HepG2 (cell line): ENCODE measurements around the gene SMAD3. TPM values are rescaled to one million over a fixed set of nuclear protein-coding genes. Genes with fewer than 3 reads are reported as not detected.

Source experiments
- BRD4 ChIP-seq: sonication (generic); formaldehyde crosslinking; IDR thresholded peaks from 2 replicates; pipeline ENCODE4 v1.4.0; 2020; ENCODE audit warnings: missing genetic modification reagents
- ELF3 ChIP-seq: IDR thresholded peaks from 2 replicates; pipeline ENCODE4 v1.6.1; 2016; ENCODE audit warnings: missing genetic modification reagents, missing compliant biosample characterization
- EZH2 ChIP-seq: conservative IDR thresholded peaks from 2 replicates; pipeline ENCODE4 v1.6.1; 2012; ENCODE audit warnings: mild to moderate bottlenecking, low read depth, low read length, moderate library complexity
- GTF2F1 ChIP-seq: fragments of 150-350 bp; IDR thresholded peaks from 2 replicates; pipeline ENCODE4 v1.6.1; 2014; ENCODE audit warnings: low read length
- HNF4G ChIP-seq, 2 experiments: sonication (generic) in 1 of 2; formaldehyde crosslinking in 1 of 2; IDR thresholded peaks; 2 replicates each; pipeline versions ENCODE4 v1.4.0 to v1.6.1; 2011 to 2020; ENCODE audit warnings: borderline replicate concordance in 2 of 2, low read depth in 2 of 2, mild to moderate bottlenecking in 2 of 2, low read length in 1 of 2, missing genetic modification reagents in 1 of 2, moderate library complexity in 1 of 2
- JDP2 ChIP-seq: sonication (generic); formaldehyde crosslinking; IDR thresholded peaks from 2 replicates; pipeline ENCODE4 v1.8.1; 2022; ENCODE audit warnings: missing genetic modification reagents, borderline replicate concordance
- KLF11 ChIP-seq: IDR thresholded peaks from 2 replicates; pipeline ENCODE4 v1.6.1; 2016; ENCODE audit warnings: missing compliant biosample characterization
- MLLT10 ChIP-seq: sonication (generic); formaldehyde crosslinking; IDR thresholded peaks from 2 replicates; pipeline ENCODE4 v1.4.0; 2020; ENCODE audit warnings: missing genetic modification reagents
- MXD4 ChIP-seq: IDR thresholded peaks from 2 replicates; pipeline ENCODE4 v1.6.1; 2016; ENCODE audit warnings: mild to moderate bottlenecking, missing biosample characterization, missing genetic modification reagents
- NPAS2 ChIP-seq: sonication (generic); formaldehyde crosslinking; IDR thresholded peaks from 2 replicates; pipeline ENCODE4 v1.8.0; 2022; ENCODE audit warnings: mild to moderate bottlenecking, missing genetic modification reagents, borderline replicate concordance
- PPARG ChIP-seq: conservative IDR thresholded peaks from 2 replicates; pipeline ENCODE4 v1.6.1; 2016; ENCODE audit warnings: missing biosample characterization, missing genetic modification reagents
- SMAD1 ChIP-seq: sonication (generic); formaldehyde crosslinking; IDR thresholded peaks from 2 replicates; pipeline ENCODE4 v1.4.0; 2020; ENCODE audit warnings: missing genetic modification reagents, low read depth, mild to moderate bottlenecking, borderline replicate concordance
- SNAPC2 ChIP-seq: sonication (generic); formaldehyde crosslinking; IDR thresholded peaks from 2 replicates; pipeline ENCODE4 v1.8.1; 2022; ENCODE audit warnings: mild to moderate bottlenecking, missing genetic modification reagents
- ZFP1 ChIP-seq: IDR thresholded peaks from 2 replicates; pipeline ENCODE4 v1.6.1; 2016
- ZKSCAN8 ChIP-seq: IDR thresholded peaks from 2 replicates; pipeline ENCODE4 v1.6.1; 2016; ENCODE audit warnings: borderline replicate concordance, missing genetic modification reagents, missing compliant biosample characterization
- ZNF367 ChIP-seq: sonication (generic); formaldehyde crosslinking; IDR thresholded peaks from 2 replicates; pipeline ENCODE4 v1.4.0; 2020; ENCODE audit warnings: missing genetic modification reagents, borderline replicate concordance
- ZNF430 ChIP-seq: sonication (generic); formaldehyde crosslinking; IDR thresholded peaks from 2 replicates; pipeline ENCODE4 v1.9.0; 2021; ENCODE audit warnings: mild to moderate bottlenecking, missing genetic modification reagents
- ZNF557 ChIP-seq: sonication (generic); formaldehyde crosslinking; IDR thresholded peaks from 2 replicates; pipeline ENCODE4 v1.4.0; 2020; ENCODE audit warnings: missing genetic modification reagents
- ZNF614 ChIP-seq: IDR thresholded peaks from 2 replicates; pipeline ENCODE4 v1.6.1; 2018; ENCODE audit warnings: missing biosample characterization, missing genetic modification reagents, inconsistent platforms, borderline replicate concordance
- ZNF709 ChIP-seq: sonication (generic); formaldehyde crosslinking; IDR thresholded peaks from 2 replicates; pipeline ENCODE4 v1.5.0; 2020; ENCODE audit warnings: mild to moderate bottlenecking, missing genetic modification reagents
- ZNF83 ChIP-seq: sonication (generic); formaldehyde crosslinking; IDR thresholded peaks from 2 replicates; pipeline ENCODE4 v1.4.0; 2020; ENCODE audit warnings: missing genetic modification reagents, mild to moderate bottlenecking, borderline replicate concordance
- polyA plus RNA-seq, 8 experiments: library from polyadenylated mRNA; depleted of rRNA in 3 of 8; stranded (reverse) in 7 of 8; unstranded in 1 of 8; fragments of >200 nt; fragmentation: Illumina TruSeq in 4 of 8; extraction: Trizol in 4 of 8; gene quantifications; 2 replicates each; pipeline versions ENCODE4 v1.2.1 to v1.2.3, GENCODE V29; 2011 to 2016; ENCODE audit warnings: low read depth in 4 of 8, missing spikeins in 1 of 8, mixed read lengths in 1 of 8; ENCODE audit not compliant: insufficient read depth in 1 of 8
- total RNA-seq, 5 experiments: library from RNA; depleted of rRNA; stranded (reverse); fragments of >200 nt; fragmentation: Illumina TruSeq; extraction: Trizol; gene quantifications; 2 replicates each; pipeline ENCODE4 v1.2.3, GENCODE V29; 2016; ENCODE audit warnings: low read depth in 1 of 5
- TF ChIP-seq, protein P1 (sequence below): sonication (generic); formaldehyde crosslinking; IDR thresholded peaks from 2 replicates; pipeline ENCODE4 v1.5.0; 2020; ENCODE audit warnings: missing genetic modification reagents
- TF ChIP-seq, protein P2 (sequence below): sonication (generic); formaldehyde crosslinking; IDR thresholded peaks from 2 replicates; pipeline ENCODE4 v1.4.0; 2020; ENCODE audit warnings: missing genetic modification reagents
- TF ChIP-seq, protein P3 (sequence below): sonication (generic); formaldehyde crosslinking; conservative IDR thresholded peaks from 2 replicates; pipeline ENCODE4 v1.5.0; 2020; ENCODE audit warnings: missing genetic modification reagents
- TF ChIP-seq, protein P4 (sequence below): sonication (generic); formaldehyde crosslinking; IDR thresholded peaks from 2 replicates; pipeline ENCODE4 v1.8.1; 2023; ENCODE audit warnings: mild to moderate bottlenecking, missing genetic modification reagents

The SMAD3 gene
- total and polyA plus RNA-seq, 2 of the 13 experiments (the other 11 are each of a cell fraction or from before 2014, with no cell fraction given): 8.6 to 56.3 TPM

DNA sequence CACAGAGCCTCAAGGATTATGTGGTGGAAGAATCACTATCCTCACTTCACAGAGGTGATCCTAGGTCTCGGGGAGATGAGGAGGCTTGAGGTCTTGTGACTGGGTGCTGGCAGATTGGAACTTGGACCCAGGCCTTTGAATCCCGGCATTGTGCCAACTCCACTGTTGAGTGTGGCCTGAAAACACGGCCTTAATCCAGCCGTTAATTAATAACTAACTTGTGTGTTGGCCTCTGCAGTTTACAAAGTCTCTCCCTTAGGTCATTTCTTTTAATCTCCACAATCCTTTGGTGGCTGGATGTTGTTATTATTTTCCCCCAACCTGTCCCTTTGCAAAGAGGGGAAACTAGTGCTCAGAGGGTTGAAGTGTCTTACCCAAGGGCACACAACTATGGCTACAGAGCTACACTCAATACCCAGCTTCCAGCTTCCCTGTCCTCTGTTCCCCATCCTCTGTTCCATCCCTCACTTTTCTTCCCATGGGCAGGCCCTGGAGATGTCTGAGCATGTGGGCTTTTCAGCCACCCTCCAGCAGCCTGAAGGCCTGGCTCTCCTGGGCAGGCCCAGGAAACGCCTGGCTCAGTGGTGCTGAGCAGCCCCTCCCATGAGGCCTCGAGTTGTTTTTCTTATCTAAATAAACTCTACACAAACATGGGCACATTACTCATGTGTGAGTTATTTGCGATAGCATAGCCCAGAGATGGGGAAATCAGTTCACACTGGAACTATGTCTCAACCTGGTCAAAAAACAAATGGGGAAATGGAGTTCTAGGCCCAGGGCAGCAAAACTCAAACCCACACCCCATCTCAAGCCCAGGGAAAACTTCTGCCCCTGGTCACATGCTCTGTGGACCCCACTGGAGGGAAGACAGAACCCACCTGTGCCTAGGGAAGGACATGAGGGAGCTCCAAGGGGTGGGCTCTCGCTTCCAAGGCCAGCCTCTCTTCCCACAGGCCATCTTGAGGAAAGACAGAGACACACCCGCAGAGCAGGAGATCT is 16.8 kb upstream of the SMAD3 start (continued):
- TF ChIP-seq PPARG (CRISPR knock-in tag) (no peak), MLLT10 (CRISPR knock-in tag) (no peak), KLF11 (no peak), ELF3 (CRISPR knock-in tag) (peak; percentile 56; the same call in 1 of the 2 replicates), ZNF83 (CRISPR knock-in tag) (no peak), SMAD1 (CRISPR knock-in tag) (no peak; the same call in 1 of the 2 replicates), GTF2F1 (no peak), ZNF430 (no peak), ZNF557 (CRISPR knock-in tag) (no peak), HNF4G (IDR thresholded peaks at IDR 0.05; ENCODE audit: borderline replicate concordance, low read depth, low read length) (peak; percentile 84), HNF4G (CRISPR knock-in tag; IDR thresholded peaks at IDR 0.05; ENCODE audit: borderline replicate concordance, low read depth) (peak; percentile 78; the same call in 1 of the 2 replicates), EZH2 (no peak), MXD4 (CRISPR knock-in tag) (0 out of 2 replicates have a peak, but pooled peaks have one; percentile 32), ZFP1 (CRISPR knock-in tag) (peak; percentile 55; the same call in 1 of the 2 replicates), ZNF709 (CRISPR knock-in tag) (peak; percentile 81), ZNF367 (CRISPR knock-in tag) (no peak), BRD4 (CRISPR knock-in tag) (peak; percentile 74), ZNF614 (peak; percentile 55), SNAPC2 (CRISPR knock-in tag) (no peak), ZKSCAN8 (no peak), NPAS2 (no peak), JDP2 (CRISPR knock-in tag) (no peak)
- TF ChIP-seq, protein P1, sequence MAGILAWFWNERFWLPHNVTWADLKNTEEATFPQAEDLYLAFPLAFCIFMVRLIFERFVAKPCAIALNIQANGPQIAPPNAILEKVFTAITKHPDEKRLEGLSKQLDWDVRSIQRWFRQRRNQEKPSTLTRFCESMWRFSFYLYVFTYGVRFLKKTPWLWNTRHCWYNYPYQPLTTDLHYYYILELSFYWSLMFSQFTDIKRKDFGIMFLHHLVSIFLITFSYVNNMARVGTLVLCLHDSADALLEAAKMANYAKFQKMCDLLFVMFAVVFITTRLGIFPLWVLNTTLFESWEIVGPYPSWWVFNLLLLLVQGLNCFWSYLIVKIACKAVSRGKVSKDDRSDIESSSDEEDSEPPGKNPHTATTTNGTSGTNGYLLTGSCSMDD: no peak
- TF ChIP-seq, protein P2, sequence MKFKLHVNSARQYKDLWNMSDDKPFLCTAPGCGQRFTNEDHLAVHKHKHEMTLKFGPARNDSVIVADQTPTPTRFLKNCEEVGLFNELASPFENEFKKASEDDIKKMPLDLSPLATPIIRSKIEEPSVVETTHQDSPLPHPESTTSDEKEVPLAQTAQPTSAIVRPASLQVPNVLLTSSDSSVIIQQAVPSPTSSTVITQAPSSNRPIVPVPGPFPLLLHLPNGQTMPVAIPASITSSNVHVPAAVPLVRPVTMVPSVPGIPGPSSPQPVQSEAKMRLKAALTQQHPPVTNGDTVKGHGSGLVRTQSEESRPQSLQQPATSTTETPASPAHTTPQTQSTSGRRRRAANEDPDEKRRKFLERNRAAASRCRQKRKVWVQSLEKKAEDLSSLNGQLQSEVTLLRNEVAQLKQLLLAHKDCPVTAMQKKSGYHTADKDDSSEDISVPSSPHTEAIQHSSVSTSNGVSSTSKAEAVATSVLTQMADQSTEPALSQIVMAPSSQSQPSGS (CRISPR knock-in tag): peak; percentile 35; the same call in 1 of the 2 replicates
- TF ChIP-seq, protein P3, sequence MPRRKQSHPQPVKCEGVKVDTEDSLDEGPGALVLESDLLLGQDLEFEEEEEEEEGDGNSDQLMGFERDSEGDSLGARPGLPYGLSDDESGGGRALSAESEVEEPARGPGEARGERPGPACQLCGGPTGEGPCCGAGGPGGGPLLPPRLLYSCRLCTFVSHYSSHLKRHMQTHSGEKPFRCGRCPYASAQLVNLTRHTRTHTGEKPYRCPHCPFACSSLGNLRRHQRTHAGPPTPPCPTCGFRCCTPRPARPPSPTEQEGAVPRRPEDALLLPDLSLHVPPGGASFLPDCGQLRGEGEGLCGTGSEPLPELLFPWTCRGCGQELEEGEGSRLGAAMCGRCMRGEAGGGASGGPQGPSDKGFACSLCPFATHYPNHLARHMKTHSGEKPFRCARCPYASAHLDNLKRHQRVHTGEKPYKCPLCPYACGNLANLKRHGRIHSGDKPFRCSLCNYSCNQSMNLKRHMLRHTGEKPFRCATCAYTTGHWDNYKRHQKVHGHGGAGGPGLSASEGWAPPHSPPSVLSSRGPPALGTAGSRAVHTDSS: no peak
- TF ChIP-seq, protein P4, sequence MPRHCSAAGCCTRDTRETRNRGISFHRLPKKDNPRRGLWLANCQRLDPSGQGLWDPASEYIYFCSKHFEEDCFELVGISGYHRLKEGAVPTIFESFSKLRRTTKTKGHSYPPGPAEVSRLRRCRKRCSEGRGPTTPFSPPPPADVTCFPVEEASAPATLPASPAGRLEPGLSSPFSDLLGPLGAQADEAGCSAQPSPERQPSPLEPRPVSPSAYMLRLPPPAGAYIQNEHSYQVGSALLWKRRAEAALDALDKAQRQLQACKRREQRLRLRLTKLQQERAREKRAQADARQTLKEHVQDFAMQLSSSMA (CRISPR knock-in tag): no peak
